HFFc6 (cell line): Measurements from ENCODE around the gene KIF18A. TPM values are rescaled to one million over a fixed set of nuclear protein-coding genes. Genes with fewer than 3 reads are reported as not detected.

ENCODE experiments used
- DNase-seq: peaks from one replicate; pipeline ENCODE4 v3.0.0-alpha.2; 2018
- H3K27ac Mint-ChIP-seq: 2 replicates; pipeline ENCODE4 v1.8.0; 2020; ENCODE audit warnings: mild to moderate bottlenecking, mixed read lengths
- H3K27me3 Mint-ChIP-seq: 2 replicates; pipeline ENCODE4 v1.8.0; 2021; ENCODE audit warnings: mild to moderate bottlenecking, moderate library complexity, mixed read lengths; ENCODE audit not compliant: insufficient read depth
- H3K36me3 Mint-ChIP-seq: 2 replicates; pipeline ENCODE4 v1.8.0; 2021; ENCODE audit warnings: low read depth, mixed read lengths
- H3K4me1 Mint-ChIP-seq: 2 replicates; pipeline ENCODE4 v1.8.0; 2020; ENCODE audit warnings: low read depth, mixed read lengths
- H3K4me3 Mint-ChIP-seq: 2 replicates; pipeline ENCODE4 v1.8.0; 2020; ENCODE audit warnings: mild to moderate bottlenecking, moderate library complexity, mixed read lengths
- H3K9me3 Mint-ChIP-seq: 2 replicates; pipeline ENCODE4 v1.8.0; 2020; ENCODE audit warnings: mild to moderate bottlenecking, mixed read lengths
- CTCF ChIP-seq: fragments of 200-600 bp; sonication (generic); IDR thresholded peaks from 2 replicates; pipeline ENCODE4 v1.5.0; 2021; ENCODE audit warnings: antibody characterized with exemption, mild to moderate bottlenecking
- microRNA-seq: library from miRNA; unstranded; fragments of <30 nt; microRNA quantifications from one replicate; pipeline ENCODE4, GENCODE V29; 2019
- total RNA-seq, 6 experiments: library from RNA; stranded (reverse); fragmentation: NEBNext Ultra II Directional; extraction: Animal tissue kit (Norgen Biotek cat#: 25700); gene quantifications; 2 replicates in 1 of 6; 3 replicates in 5 of 6; pipeline ENCODE4 v1.2.3, GENCODE V29; 2021

KIF18A gene
- total RNA-seq, 6 experiments from 2014 or later: 13.1 to 25.4 (median 22.4) TPM

DNA sequence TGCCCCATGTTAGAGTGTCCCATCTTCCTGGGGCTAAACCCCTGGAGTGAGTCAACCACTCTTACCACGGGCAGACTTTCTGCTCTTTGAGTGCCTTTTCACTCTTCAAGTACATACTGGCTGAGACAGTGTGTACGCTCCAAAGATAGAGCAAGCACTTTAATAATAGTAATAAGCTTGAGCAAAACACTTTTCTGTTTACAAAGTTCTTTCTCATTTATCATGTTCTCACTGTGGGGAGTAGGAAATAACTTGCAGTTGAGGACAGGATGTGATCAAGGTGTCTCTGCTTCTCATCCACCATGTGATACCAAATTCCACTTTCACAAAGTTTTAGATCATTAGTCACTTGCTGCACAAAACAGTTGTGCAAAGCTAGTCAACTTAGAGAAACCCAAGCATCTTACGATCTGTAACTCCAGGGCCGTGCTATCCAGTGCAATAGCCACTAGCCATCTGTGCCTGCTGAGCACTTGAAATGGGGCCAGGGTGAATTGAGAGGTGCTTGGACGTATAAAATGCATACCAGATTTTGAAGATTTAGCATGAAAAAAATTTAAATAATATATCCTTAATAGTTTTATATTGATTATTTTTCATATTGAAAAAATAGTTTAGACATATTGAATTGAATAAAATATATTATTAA, 135.3 kb downstream of the KIF18A start:
- DNase-seq: no peak
- Mint-ChIP-seq H3K36me3 (no peaks in the 10 kb centered on the region), H3K4me3 (no peak overlapping the region), H3K27me3 (peaks cover 4% of the 10 kb centered on the region; the same call in 1 of the 2 replicates), H3K4me1 (peaks cover 71% of the 10 kb centered on the region), H3K9me3 (no peaks in the 10 kb centered on the region), H3K27ac (no peak overlapping the region; the same call in 1 of the 2 replicates)
- no peak for TF ChIP-seq CTCF

DNA sequence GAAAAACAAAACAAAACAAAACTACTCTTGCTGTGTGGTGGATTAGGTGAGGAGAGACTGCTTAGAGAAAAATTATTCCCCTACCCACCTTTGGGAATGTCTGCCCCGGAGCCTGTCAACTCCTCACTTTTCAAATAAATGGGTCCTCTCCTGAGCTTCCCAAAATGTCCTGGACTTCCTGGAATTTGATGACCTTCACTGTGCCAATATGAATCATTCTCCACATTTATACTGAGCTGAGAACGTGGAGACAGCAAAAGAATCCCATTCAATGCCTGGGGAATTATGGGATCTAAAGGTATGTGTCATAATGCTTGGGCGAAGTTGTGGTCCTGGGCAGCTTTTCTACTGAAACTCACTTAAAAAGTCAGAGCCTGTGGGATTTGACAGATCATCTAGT, 136.8 kb downstream of the KIF18A start:
- DNase-seq: no peak
- H3K4me3 Mint-ChIP-seq: no peak overlapping the region
- no peaks in the 10 kb centered on the region for H3K9me3 Mint-ChIP-seq
- TF ChIP-seq CTCF: no peak
- peaks cover 56% of the 10 kb centered on the region for H3K4me1 Mint-ChIP-seq
- H3K36me3 Mint-ChIP-seq: no peaks in the 10 kb centered on the region
- no peak overlapping the region; the same call in 1 of the 2 replicates for H3K27ac Mint-ChIP-seq
- peaks cover 4% of the 10 kb centered on the region; the same call in 1 of the 2 replicates for H3K27me3 Mint-ChIP-seq

Small RNA genes within 50 kb of the gene (microRNA-seq; reads per million reads assigned to microRNA genes)
- gene MIR610: 3.9 reads per million

Other genes starting within 250 kb of the KIF18A start
- gene METTL15, start 232 bp upstream of the KIF18A start, total RNA-seq: 10 to 100 TPM; 11.0 to 14.1 (median 12.4) TPM